ENCODE measurements around the gene RNF43. TPM values are rescaled to one million over a fixed set of nuclear protein-coding genes. Genes with fewer than 3 reads are reported as not detected.
"Not testable (repeated sequence)": the region's sequence is repeated elsewhere in the genome, so short reads cannot be mapped to it uniquely, and the experiment has no call there.

Gene RNF43
- total RNA-seq, 4 donors from 2014 or later = 31.9 to 84.2 (median 38.2) TPM

DNA sequence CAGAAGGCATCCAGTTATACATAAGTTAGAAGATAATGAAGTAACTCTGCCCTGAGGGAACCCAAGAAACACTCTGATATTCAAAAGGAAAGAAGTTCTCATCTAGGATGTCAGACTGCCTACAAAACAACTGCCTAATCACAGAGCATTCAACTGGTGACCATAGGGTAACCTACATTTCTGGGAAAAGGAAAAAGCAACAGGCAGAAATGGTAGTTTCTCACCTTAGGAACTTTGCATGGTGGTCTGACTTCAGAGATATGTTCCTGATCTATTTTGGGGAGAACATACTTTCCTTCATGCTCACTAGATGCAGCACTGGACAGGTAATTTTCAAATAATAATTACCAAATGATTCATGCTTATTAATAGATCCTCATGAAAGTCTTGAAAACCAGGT, 16.5 kb downstream of the RNF43 start:
- no peaks in the 10 kb centered on the region for H3K9me3 ChIP-seq
- H3K4me3 ChIP-seq = no peak overlapping the region
- TF ChIP-seq EP300 (IDR thresholded peaks at IDR 0.05; ENCODE audit: low read depth) = no peak
- TF ChIP-seq POLR2AphosphoS5 (IDR thresholded peaks at IDR 0.05) = no peak
- TF ChIP-seq, protein P1, sequence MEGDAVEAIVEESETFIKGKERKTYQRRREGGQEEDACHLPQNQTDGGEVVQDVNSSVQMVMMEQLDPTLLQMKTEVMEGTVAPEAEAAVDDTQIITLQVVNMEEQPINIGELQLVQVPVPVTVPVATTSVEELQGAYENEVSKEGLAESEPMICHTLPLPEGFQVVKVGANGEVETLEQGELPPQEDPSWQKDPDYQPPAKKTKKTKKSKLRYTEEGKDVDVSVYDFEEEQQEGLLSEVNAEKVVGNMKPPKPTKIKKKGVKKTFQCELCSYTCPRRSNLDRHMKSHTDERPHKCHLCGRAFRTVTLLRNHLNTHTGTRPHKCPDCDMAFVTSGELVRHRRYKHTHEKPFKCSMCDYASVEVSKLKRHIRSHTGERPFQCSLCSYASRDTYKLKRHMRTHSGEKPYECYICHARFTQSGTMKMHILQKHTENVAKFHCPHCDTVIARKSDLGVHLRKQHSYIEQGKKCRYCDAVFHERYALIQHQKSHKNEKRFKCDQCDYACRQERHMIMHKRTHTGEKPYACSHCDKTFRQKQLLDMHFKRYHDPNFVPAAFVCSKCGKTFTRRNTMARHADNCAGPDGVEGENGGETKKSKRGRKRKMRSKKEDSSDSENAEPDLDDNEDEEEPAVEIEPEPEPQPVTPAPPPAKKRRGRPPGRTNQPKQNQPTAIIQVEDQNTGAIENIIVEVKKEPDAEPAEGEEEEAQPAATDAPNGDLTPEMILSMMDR (IDR thresholded peaks at IDR 0.05) = no peak
- TF ChIP-seq POLR2A (IDR thresholded peaks at IDR 0.05) = no peak
- DNase-seq = no peak
- intact Hi-C loops (cut with DNase I; ENCODE audit: low total_unique reads) (no loop called here), in situ Hi-C loops (cut with MboI; ENCODE audit: low pct_ligation_motif_present in 1 of 4, low pct_unique_long_range_greater_than_20kb in 1 of 4, low sequenced_read_pairs in 3 of 4) (no loop called here)
- H3K27ac ChIP-seq = peak overlapping the region; percentile 55 to 73 (median 62)
- peaks cover 0 to 61% (median 39%) of the 10 kb centered on the region in 4 donors for H3K4me1 ChIP-seq
- H3K27me3 ChIP-seq = no peaks in the 10 kb centered on the region
- no peaks in the 10 kb centered on the region for H3K36me3 ChIP-seq

DNA sequence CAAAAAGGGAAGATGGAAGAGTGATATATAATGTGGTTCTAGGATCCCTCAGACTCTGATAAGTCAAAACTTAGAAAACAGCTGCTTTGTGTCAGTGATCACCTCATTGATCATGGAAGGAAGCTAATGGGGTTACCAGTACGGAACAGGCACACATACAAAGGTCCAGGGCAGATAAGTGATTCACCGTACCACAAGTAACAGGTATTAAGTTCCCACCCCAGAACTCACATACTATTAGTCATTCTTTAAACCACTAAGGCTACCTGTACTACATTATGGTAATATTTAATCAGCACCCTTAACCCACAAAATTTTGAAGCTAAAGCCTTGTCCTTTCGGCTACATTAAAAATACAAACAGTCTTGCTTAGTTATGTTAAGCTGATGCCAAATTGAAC, 17.4 kb downstream of the RNF43 start:
- Histone ChIP-seq H3K27ac (peak overlapping the region in 2 of 4 donors; percentile 55 to 73), H3K4me1 (peaks cover 0 to 70% (median 41%) of the 10 kb centered on the region in 4 donors), H3K27me3 (no peaks in the 10 kb centered on the region), H3K36me3 (no peaks in the 10 kb centered on the region), H3K9me3 (no peaks in the 10 kb centered on the region), H3K4me3 (no peak overlapping the region)
- in situ Hi-C loops (cut with MboI; ENCODE audit: low pct_ligation_motif_present in 1 of 4, low pct_unique_long_range_greater_than_20kb in 1 of 4, low sequenced_read_pairs in 3 of 4) = no loop called here
- TF ChIP-seq POLR2A (IDR thresholded peaks at IDR 0.05) = no peak
- no peak for TF ChIP-seq POLR2AphosphoS5 (IDR thresholded peaks at IDR 0.05)
- TF ChIP-seq EP300 (IDR thresholded peaks at IDR 0.05; ENCODE audit: low read depth) = no peak
- TF ChIP-seq, protein P1 (IDR thresholded peaks at IDR 0.05) = no peak
- DNase-seq = no peak
- WGBS, 2 donors (ENCODE audit: low coverage in 1 of 2) = 66 to 72% methylated on average over 3 of the region's 3 CpGs
- intact Hi-C loops (cut with DNase I; ENCODE audit: low total_unique reads) = no loop called here

DNA sequence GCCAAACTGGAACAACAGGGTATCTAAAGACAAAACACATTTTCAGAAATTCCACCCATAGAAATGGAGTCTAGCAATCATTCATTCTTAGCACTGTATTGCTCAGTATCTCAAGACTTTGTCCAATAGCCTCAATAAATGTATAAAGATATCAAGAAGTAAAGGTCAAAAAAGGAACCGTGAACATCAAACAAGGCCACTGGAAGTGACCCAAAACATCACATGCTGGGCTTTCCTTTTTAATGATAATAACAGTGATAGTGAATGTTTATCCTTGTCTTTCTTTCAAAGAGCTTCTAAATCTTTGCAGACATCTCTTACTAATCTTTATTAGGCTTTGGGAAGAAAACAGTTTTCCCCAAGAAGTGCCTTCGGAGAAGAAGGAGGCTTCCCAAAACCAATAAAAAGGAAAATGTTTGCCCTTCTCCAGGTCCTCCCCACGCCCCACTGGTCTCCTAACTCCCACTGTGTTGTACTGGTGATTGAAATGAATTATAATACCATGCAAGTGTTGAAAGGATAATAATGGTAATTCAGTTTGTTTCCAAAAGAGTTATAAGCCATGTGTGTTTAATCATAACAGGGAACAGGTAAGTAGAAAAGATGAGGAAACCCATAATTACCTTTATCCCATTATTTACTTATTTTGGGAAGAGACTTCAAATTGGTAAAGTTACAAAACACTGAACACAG, 18.6 kb downstream of the RNF43 start:
- peak overlapping the region; percentile 39 to 61 (median 56) for H3K27ac ChIP-seq

DNA sequence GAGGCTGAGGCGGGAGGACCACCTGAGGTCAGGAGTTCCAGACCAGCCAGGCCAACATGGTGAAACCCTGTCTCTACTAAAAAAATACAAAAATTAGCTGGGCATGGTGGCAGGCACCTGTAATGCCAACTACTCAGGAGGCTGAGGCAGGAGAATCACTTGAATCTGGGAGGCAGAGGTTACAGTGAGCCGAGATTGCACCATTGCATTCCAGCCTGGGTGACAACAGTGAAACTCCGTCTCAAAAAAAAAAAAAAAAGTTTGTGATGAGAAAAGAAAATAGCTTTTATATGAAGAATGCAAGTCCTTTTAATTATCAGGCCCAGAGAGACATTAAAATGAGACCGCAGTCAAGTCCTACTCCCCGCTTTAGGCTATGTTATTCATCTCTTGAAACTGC, 19.9 kb downstream of the RNF43 start:
- intact Hi-C loops (cut with DNase I; ENCODE audit: low total_unique reads); H3K9me3 ChIP-seq; DNase-seq; H3K36me3 ChIP-seq; H3K4me3 ChIP-seq; H3K27me3 ChIP-seq; in situ Hi-C loops (cut with MboI; ENCODE audit: low pct_ligation_motif_present in 1 of 4, low pct_unique_long_range_greater_than_20kb in 1 of 4, low sequenced_read_pairs in 3 of 4): not testable (repeated sequence)
- peaks cover 0 to 69% (median 38%) of the 10 kb centered on the region in 4 donors for H3K4me1 ChIP-seq
- H3K27ac ChIP-seq = peak overlapping the region in 2 of 4 donors; percentile 55 to 58
- 71 to 83% methylated on average over 2 to 5 of the region's 5 CpGs for WGBS, 2 donors (ENCODE audit: low coverage in 1 of 2)

More for the DNA sequence above, 18.6 kb downstream of the RNF43 start:
- WGBS, 2 donors (ENCODE audit: low coverage in 1 of 2) = 24 to 25% methylated on average over 3 of the region's 3 CpGs
- Histone ChIP-seq H3K27me3 (no peaks in the 10 kb centered on the region), H3K9me3 (no peaks in the 10 kb centered on the region), H3K36me3 (no peaks in the 10 kb centered on the region), H3K4me1 (peaks cover 0 to 69% (median 43%) of the 10 kb centered on the region in 4 donors), H3K4me3 (no peak overlapping the region)
- DNase-seq = no peak
- intact Hi-C loops (cut with DNase I; ENCODE audit: low total_unique reads) (no loop called here), in situ Hi-C loops (cut with MboI; ENCODE audit: low pct_ligation_motif_present in 1 of 4, low pct_unique_long_range_greater_than_20kb in 1 of 4, low sequenced_read_pairs in 3 of 4) (no loop called here)
- TF ChIP-seq POLR2AphosphoS5 (IDR thresholded peaks at IDR 0.05) (peak in 1 of 3 donors; percentile 25), EP300 (IDR thresholded peaks at IDR 0.05; ENCODE audit: low read depth) (no peak)

DNA sequence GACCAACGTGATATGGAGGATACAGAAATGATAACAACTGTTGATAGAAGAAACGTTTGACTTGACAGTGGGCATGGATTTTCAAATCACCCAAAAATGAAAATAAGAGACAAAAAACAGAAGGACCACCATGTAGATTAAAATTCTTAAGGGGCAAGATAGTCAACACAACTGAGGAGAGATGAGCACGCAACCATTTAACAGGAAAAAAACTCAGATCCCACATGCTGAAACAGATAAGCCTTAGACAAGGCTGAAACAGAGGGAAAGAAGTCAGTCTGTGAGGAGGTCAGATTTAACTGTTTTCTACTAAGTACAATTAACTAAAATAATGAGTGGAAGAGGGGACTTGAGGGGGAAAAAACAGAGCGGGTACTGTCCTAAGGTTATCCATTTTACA, 21.2 kb downstream of the RNF43 start:
- no peak overlapping the region for H3K27ac ChIP-seq
- in situ Hi-C loops (cut with MboI; ENCODE audit: low pct_ligation_motif_present in 1 of 4, low pct_unique_long_range_greater_than_20kb in 1 of 4, low sequenced_read_pairs in 3 of 4) (no loop called here), intact Hi-C loops (cut with DNase I; ENCODE audit: low total_unique reads) (no loop called here)
- H3K27me3 ChIP-seq = no peaks in the 10 kb centered on the region
- H3K4me3 ChIP-seq = no peak overlapping the region
- TF ChIP-seq EP300 (IDR thresholded peaks at IDR 0.05; ENCODE audit: low read depth) = no peak
- TF ChIP-seq POLR2A (IDR thresholded peaks at IDR 0.05) = no peak
- no peak for TF ChIP-seq POLR2AphosphoS5 (IDR thresholded peaks at IDR 0.05)
- TF ChIP-seq, protein P1 (IDR thresholded peaks at IDR 0.05) = no peak
- WGBS, 2 donors (ENCODE audit: low coverage in 1 of 2) = 49 to 59% methylated on average over 3 to 4 of the region's 4 CpGs
- peaks cover 0 to 74% (median 37%) of the 10 kb centered on the region in 4 donors for H3K4me1 ChIP-seq
- no peaks in the 10 kb centered on the region for H3K36me3 ChIP-seq
- no peaks in the 10 kb centered on the region for H3K9me3 ChIP-seq
- DNase-seq = no peak
